GM18526 (cell line): ENCODE measurements around the gene CCDC92.

Source experiments
- POLR2A ChIP-seq: IDR thresholded peaks from 3 replicates; pipeline ENCODE4 v1.6.1; 2011; ENCODE audit not compliant: insufficient read length; ENCODE audit errors: extremely low read depth

CCDC92 gene

DNA sequence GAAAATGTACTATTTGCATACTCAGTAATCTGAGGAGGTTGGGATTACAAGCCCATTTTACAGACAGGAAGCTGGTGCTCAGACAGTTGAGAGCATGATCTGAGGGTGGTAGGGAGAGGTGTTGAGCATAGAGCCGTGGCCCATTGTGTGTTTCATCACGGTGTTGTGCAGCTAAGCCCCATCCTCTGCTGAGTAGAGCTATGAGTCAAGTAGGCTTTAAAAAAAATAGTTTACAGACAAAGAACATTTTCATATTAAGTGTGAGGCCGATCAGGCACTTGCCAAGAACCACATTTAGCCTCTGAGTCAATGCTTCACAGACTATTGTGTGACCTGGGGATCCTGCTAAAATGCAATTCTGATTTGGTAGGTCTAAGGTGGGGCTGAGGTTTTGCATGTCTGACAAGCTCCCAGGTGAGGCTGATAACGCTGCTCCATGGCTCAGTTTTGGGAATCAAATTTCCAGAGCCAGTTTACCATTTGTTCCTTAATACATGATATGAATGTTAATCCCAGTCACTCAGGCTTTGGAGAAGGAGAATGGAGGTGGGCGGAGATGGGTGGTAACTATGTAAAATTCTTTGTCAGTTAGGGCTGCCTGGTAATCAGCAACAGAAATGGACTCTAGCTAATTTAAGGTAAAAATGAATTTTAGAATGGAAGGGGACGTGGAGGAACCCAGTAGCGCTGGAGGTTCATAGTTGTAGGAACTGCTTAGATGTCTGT lies 22.6 kb upstream of the CCDC92 start:
- no peak for TF ChIP-seq POLR2A

DNA sequence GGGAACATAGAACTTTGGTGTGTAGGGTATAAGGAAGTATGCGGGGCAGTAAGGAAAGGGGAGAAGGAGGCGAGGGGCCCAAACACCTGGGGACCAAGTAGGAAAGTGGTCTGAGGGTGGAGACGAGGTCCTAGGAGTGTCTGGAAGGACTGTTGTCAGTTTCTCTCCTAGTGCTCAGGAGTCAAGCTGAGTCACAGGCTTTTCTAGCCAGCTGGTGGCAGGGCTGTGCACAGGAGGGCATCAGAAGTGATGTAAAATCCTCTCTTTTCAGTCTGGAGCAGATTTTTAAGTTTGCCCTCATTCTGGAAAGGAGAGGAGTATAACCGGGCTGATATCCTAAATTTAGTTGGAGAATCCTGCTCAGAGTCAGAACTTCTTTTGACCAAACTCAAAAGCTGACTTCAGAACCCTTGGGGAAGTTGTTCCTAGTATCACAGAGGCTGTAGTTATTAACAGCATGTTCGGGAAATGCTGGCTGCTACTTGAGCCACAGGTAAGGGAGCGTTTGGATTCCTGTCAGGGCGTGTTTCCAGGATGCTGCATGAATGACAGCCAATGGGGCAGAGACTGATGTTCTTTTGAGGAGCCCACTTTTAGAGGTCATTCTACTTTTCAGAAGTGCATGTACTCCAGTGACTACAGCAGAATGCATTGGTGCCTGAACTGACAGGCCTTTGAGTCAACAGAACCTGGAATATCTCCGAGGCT lies 19.6 kb upstream of the CCDC92 start:
- TF ChIP-seq POLR2A, result no peak

DNA sequence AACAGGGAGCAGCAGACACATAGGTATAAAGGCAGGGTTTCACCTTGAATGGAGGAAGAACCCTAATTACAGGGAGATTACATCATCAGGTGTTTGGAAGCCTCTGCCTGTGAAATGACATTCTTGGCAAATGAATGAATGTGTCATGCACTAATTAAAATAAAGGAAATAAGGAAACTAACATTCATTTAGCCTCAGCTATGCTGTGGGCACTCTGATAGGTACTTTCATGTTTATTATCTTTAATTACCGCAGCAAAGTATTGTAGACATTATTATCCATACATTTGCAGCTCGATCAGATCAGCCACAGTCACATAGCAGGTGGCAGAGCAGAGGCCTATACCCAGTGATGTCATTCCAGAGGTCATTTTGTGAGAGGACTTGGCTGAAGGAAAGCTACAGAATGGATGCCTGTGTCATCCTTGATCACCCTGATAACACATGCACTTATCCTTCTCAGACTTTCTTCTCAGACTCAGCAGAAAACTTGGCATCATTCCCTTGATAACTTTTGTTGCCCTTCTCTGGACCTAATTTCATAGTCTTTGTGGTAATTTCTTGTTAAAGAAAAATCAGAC lies 18.8 kb upstream of the CCDC92 start:
- TF ChIP-seq POLR2A, result no peak

DNA sequence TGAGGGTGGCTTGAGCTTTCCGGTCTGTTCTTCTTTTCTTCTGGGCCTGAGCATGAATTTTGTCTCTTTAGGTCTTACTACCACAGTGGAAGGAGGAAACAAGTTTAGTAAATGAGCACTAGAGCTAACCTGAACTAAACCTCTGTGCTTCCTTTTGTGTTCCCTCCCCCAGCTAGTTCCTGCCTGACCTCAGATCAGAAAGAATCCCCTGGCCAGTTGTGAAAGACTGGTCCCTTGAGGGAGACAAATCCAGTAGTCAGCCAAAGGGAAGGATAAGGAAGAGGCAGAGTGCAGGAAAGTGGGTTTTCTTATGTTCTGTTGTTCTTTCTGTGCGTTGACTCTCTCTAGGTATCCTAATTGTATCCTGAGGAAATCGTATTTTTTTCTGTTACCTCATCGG lies 17.9 kb upstream of the CCDC92 start:
- no peak for TF ChIP-seq POLR2A

DNA sequence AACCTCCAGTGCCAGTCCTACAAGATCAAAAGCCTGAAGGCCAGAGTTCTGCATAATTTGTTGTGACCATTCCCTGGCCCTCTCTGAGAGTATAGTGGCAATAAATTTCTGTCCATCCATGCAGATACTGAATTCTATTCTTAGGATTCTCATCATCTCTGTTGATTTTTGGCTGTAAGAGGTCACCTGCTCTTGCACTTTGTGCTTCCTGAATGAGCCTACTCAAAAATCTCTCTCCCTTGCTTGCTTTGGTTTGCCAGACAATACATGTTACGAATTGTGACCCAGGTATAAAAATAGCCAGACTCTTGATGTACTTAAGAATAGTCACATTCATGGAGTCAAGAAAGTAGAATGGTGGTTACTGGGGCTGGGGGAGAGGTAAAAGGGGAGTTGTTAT lies 17.1 kb upstream of the CCDC92 start:
- no peak for TF ChIP-seq POLR2A

DNA sequence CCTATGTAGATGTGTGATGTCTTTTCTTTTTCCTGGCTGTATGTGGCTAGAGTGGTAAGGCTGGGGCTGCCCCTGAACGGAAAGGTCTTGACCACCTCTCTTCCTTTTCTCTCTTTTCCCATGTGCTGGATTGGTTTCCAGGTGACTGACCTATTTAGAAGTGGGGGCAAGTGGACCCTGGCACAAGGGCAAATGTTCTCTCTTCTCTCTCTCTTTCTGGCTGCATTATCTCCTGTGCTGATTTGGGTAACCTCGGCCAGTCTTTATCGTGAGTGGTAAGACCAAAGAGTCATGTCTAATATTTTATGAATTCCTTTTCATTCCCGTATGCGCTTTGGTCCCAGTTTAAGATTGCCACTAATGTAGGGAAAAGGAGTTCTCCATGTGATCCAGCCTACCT lies 16.5 kb upstream of the CCDC92 start:
- no peak for TF ChIP-seq POLR2A

DNA sequence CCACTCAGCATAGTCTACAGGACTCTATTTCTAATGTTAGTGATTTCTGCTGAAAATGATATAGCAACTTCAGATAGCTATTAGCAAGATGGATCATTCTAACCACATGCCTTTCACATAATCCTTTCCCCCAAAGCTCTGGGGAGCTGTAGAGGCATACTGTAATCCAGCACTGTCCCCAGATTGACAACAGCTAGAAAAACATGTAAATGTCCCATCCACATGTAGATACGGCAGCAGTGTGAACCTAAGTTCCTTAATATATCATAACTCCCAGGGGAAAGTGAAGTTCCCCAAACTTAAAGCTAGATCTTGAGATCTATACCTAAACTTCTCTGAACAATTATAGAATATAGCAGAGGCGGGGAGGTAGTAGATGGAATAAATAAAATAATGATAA lies 14.4 kb upstream of the CCDC92 start:
- no peak for TF ChIP-seq POLR2A

DNA sequence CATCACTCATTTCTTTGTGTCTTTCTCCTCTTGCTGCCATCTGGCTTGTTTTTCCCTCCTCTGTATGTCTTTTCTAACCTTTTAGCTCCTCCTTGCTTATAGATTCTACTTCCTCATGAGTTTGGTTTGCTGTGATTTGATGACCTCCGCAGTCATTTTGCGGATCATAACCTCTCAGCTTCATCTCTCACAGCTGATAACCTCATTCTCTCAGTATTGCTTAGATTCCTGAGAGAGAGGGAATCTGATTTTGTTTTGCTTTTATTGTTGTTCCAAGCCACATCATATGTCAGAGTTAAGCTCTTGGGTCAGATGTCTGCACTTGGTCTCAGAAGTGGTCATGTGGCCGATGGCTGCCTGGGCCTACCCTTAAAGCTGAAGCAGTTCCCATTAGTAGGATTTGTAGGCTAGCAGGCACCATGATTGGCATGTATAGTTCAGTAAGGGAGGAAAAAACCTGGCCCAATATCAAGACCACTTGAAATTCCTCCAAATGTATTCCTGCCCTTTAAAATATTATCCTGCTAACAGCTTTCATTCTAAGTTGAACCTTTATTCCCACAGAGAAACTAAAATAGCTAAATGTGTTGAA lies 13.8 kb upstream of the CCDC92 start:
- TF ChIP-seq POLR2A, result no peak

DNA sequence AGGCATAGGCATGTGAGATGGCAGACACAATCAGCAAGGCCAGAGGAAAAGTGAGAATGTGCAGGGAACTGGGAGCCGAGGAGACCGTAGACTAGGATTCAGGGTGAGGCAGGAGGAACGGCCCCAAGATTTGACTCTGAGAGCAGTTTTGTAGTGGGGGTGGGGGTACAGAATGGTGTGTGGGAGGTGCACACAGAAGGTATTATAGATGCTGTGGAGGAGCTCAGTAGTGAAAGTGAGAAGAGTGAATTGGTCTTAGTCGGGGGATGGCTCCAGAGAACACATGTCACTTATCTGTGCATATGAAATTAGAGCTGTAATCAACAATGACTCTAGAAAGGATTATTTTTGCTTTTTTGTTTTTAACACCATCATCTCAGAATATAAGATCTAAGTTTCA lies 12.3 kb upstream of the CCDC92 start:
- TF ChIP-seq POLR2A, result no peak

DNA sequence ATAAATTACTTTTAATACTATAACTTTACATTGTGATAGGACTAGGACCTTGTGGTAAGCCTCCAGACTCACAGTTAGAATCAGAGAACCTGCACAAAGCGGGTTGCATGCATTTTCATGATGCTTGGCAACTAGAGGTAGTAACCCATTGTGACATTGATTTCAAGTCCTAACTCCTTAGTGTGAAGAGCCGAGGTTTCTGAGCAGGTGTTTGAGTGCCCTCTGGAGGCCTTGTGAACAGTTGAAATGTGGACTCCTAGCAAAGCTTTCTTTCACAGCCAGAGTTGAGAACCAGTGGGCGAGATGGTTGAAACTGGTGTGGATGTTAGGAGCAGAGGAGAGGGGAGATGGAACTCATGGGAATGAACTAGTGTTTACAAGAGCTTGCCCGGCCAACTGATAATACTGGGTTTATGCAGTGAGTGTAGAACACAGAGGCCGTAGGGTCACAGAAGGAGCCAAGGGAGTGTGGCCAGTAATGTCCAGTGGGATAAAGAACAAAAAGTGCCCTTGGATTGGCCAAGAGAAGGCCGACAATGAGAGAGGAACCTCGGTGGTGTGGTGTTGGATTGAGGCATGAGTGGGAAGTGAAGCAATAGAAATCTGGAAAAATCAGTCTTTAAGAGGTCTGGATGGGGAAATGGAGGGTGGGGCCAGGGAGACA lies 11.3 kb upstream of the CCDC92 start:
- no peak for TF ChIP-seq POLR2A

DNA sequence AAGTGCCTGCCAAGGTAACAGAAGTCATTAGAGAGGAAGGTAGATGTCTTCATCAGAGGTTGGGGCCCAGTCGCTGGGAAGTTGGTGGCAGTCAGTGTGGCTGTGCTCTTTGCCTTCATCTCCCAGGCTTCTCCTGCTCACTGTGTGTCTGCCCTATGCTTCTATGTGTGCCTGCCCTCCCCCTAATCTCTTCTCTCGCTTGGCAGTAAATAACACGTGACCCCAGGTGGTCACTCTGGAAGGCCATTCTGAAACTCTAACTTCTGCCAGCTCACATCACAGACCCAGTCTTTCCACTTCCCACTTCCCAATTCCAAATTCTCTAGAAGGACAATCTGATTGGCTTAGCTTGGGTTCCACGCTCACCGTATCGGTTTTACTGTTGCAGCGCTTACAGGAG lies 9.6 kb upstream of the CCDC92 start:
- TF ChIP-seq POLR2A, result no peak

DNA sequence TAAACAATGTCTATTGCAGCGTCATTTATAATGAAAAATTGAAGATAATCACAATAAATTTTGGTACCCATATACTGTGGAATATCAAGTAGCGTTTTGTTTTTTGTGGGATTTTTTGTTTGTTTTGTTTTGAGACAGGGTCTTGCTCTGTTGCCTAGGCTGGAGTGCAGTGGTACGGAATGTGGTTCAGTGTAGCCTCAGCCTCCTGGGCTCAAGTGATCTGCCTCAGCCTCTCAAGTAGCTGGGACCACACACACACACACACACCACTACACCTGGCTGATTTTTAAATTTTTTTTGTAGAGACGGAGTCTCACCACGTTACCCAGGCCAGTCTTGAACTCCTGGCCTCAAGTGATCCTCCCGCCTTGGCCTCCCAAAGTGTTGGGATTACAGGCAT lies 6.9 kb upstream of the CCDC92 start:
- TF ChIP-seq POLR2A, result no peak

DNA sequence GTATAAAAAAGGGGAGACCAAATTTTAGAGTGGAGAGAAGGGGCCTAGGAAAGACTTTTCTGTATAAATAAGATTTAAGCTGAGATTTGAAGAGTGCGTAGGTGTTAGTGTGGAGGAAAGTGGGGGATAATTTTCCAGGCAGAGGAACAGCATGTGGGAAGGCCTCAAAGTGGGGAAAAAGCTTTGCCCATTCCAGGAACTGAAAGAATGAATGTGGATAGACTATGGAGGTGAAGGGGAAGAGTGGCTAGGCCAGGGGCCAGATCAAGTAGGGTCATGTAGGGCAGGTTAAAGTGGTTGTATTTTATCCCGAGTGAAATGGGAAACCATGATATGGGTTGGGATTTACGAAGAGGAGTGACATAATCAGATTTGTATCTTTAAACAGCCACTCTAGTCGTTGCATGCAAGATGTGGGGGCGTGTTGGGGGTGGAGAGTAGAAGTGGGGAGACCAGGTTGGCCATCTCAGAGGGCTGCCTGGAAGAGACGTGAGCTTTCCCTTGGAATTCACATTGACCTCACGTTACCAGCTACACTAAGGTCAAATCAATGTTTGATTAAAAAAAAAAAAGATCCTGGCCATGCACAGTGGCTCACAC lies 3.7 kb upstream of the CCDC92 start:
- no peak for TF ChIP-seq POLR2A

DNA sequence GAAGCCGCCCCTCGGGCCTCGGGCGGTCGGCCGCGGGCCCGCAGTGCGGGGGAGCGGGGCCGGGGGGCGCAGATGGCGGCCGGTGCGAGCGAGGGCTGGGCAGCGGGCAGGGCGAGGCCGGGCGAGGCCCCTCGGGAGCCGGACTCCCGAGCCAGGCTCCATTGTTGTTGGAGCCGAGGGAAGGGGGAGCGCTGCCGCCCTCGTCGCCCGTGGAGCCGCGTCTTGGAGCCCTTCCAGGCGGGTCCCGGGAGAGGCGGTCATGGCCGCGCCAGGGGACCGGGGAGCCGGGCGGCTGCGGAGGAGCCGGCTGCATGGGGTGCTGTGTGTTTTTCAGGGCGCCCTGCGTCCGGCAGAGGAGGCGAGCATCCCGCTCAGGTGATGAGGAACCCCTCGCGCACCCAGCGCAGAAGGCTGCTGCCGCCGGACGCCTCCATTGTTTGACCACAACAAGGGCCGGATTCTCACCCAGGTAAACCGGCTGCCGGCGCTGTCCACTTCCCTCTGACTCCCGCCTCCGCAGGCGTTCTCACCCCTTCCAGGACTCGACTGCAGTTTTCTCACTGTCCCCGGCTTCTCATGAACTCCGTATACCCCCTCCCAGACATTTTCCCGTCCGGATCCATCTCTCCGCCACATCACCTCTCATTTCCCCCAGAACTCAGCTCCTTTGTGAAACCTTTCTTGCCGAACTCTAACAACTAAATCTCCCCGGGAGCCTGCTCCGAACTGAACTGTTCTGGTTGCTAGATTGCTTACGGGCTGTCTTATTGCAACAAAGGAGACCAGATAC lies 1.1 kb upstream of the CCDC92 start:
- no peak for TF ChIP-seq POLR2A
